ENCODE data around the gene PTPRO. TPM values are rescaled to one million over a fixed set of nuclear protein-coding genes. Genes with fewer than 3 reads are reported as not detected.
A peak's percentile ranks its signal among the peaks of the same experiment; 100 is the strongest.

The PTPRO gene
- total RNA-seq, 1 experiment from 2014 or later = 0.52 TPM

DNA sequence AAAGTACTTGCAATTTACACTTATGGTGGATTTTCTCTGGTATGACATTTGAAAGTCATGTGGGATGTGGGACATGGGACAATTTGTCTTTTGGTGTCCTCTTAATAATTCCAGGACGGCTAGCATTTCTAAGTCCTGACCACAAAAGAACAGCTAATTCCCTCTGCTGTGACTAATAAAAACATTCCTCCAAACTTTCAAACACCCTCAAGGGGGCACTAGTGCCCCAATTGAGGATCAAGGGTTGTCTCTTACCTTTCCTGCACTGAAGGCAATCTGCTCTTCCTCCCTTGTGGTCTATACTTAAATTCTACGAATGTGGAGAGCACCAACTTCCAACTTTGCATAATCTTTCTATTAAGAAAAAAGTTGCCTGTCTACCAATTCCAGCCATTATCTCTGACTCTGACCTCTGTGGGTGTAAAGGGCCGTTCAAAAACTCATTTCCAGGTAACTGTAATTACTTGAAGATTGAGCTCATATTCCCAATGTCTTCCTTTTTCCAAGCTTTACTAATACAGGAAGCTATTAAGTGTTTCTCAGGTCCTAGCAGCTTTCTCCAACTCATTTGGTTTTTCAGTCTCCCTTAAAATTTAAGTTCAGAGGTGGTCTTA, 210.2 kb downstream of the PTPRO start:
- Mint-ChIP-seq H3K27me3 (ENCODE audit: low read depth) (no peaks in the 10 kb centered on the region), H3K4me1 (peaks cover 0 to 1% of the 10 kb centered on the region in 2 experiments; a peak in 2 of 4 replicates), H3K27ac (no peak overlapping the region), H3K9me3 (no peaks in the 10 kb centered on the region), H3K4me3 (no peak overlapping the region), H3K36me3 (ENCODE audit: insufficient read depth in 1 of 3, low read depth in 3 of 3) (no peaks in the 10 kb centered on the region)
- Histone ChIP-seq H2AFZ (ENCODE audit: low read length) (no peak overlapping the region), H4K5ac (ENCODE audit: insufficient read length, low read depth, low read length) (no peak overlapping the region), H2AK5ac (ENCODE audit: insufficient read length, low read length) (no peak overlapping the region), H2BK15ac (ENCODE audit: low read depth, low read length) (no peak overlapping the region), H3T11ph (ENCODE audit: low read length) (no peak overlapping the region), H3K4me2 (ENCODE audit: insufficient read depth, insufficient read length, low read length) (no peak overlapping the region), H3K4ac (ENCODE audit: low read depth, low read length) (no peak overlapping the region), H3K27ac (ENCODE audit: insufficient read length, low read depth, low read length) (no peak overlapping the region), H3K14ac (ENCODE audit: insufficient read depth, low read length) (no peak overlapping the region), H4K91ac (ENCODE audit: insufficient read length, low read depth, low read length) (no peak overlapping the region), H3K56ac (ENCODE audit: insufficient read length, low read depth, low read length) (no peak overlapping the region), H3K23ac (ENCODE audit: insufficient read length, low read depth, low read length) (no peak overlapping the region), H3K9me3 (ENCODE audit: control insufficient read depth, low read depth, low read length) (no peaks in the 10 kb centered on the region), H4K20me1 (ENCODE audit: control insufficient read depth, insufficient read depth, insufficient read length) (no peaks in the 10 kb centered on the region), H2BK12ac (ENCODE audit: insufficient read length, low read depth, low read length) (no peak overlapping the region), H2BK5ac (ENCODE audit: insufficient read length, low read length) (no peak overlapping the region), H3K79me1 (ENCODE audit: insufficient read depth, low read depth, low read length, poor library complexity, severe bottlenecking) (no peaks in the 10 kb centered on the region), H4K8ac (replicated peaks; ENCODE audit: insufficient read length, low read depth, low read length) (no peak overlapping the region), H3K9ac (ENCODE audit: extremely low read depth, insufficient read length, low read length) (no peak overlapping the region), H2BK20ac (ENCODE audit: low read depth, low read length, poor library complexity, severe bottlenecking) (no peak overlapping the region), H3K23me2 (ENCODE audit: insufficient read length, low read depth, low read length, poor library complexity, severe bottlenecking) (no peaks in the 10 kb centered on the region), H3K4me1 (ENCODE audit: insufficient read depth, low read length) (no peaks in the 10 kb centered on the region), H2BK120ac (ENCODE audit: low read depth, low read length, poor library complexity, severe bottlenecking) (no peak overlapping the region), H3K18ac (ENCODE audit: insufficient read length, low read depth, low read length) (no peak overlapping the region), H3K79me2 (ENCODE audit: insufficient read depth, low read length) (no peaks in the 10 kb centered on the region), H3K27me3 (ENCODE audit: insufficient read depth, low read length) (no peaks in the 10 kb centered on the region)
- WGBS (ENCODE audit: extremely low coverage, insufficient read length, low lambda C conversion rate) = no CpG with 5 or more reads among the region's 3 CpGs
- peak; percentile 86 for TF ChIP-seq CTCF (conservative IDR thresholded peaks at IDR 0.05)
- peak; percentile 72 for DNase-seq

All from H9 (cell line).